Fibroblast of skin of abdomen (primary cell): ENCODE data around the gene ARL8A.
A peak's percentile ranks its signal among the peaks of the same experiment; 100 is the strongest.

Source experiments
- DNase-seq: peaks from one replicate; pipeline ENCODE4 v3.0.0-alpha.2; 2013

The ARL8A gene

DNA sequence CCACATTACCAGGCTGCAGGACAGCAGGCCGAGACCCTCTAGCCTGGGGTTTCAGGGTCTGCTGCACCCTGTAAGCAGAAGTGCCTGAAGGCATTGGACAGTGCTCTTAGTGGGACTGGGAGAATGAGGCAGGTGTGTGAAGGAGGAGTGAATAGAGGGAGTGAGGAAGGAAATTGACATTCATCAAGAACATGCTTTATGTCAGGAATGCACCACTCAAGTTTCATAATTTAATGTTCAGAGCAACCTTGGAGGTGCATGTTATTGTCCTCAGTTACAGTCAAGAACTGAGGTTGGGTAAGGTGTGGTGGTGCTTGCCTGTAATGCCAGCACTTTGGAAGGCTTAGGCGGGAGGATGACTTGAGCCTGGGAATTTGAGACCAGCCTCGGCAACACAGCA lies 33.6 kb downstream of the ARL8A start:
- no peak for DNase-seq

DNA sequence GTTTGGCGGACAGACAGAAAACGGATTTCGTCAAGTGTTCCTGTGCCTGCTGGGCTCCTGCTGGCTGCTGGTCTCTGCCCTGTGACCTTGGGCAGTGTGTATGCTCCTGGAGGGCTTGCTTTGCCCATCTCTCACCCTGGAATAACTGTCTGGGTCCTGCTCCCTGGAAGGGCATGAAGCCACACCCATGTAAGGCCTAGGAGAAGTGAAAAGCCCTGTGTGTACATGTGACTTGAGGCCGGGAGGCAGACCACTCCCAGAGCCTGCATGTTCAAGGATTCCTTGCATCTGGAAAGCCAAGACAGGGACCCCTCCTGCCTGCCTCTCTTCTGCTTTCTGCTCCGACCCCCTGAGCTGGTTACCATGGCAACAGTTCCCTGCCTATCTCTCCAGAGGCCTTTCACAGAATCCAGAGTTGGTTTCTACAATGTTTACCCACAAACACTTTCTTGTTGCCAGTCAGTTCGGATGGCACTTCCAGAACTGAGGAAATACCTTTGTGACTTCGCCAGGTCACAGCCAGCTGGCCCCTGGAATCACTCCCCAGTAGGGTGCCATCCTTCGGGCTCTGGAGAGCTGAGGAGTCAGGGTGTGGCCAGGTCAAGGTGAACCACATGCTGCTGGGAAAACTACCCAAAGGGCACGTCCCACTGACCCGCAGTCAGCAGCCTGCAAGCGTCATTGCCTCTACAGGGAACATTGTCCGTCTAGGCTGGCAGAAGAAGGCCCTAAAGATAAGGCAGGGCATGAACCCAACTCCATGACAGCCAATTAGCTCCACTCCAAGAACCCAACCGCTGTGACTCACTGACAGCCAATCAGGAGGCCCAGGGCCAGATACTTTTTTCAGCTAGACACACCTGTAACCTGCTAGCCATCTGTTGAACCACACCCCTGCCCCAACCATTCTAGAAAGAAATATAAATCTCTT lies 36.5 kb downstream of the ARL8A start:
- DNase-seq = no peak

DNA sequence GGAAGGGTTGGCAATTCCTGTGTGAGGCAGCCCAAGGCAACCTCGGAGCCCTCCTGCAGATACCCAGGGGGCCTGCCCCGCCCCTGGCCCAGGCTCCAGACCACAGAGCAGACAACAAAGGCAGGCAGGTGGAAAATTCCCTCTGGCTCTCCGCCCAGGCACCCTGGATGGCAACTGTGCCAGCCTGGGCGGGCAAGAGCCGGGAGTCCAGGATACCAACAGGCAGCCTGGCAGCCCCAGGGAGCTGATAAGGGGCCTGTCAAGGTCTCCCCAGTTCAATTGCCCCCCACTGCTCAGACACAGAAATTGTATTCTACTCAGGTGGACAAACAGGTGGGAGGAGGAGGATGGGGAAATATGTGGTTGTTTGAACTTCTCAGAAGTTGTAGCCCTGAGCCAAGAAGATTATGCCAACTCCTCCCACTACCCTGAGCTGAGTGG lies 37.2 kb downstream of the ARL8A start:
- no peak for DNase-seq

DNA sequence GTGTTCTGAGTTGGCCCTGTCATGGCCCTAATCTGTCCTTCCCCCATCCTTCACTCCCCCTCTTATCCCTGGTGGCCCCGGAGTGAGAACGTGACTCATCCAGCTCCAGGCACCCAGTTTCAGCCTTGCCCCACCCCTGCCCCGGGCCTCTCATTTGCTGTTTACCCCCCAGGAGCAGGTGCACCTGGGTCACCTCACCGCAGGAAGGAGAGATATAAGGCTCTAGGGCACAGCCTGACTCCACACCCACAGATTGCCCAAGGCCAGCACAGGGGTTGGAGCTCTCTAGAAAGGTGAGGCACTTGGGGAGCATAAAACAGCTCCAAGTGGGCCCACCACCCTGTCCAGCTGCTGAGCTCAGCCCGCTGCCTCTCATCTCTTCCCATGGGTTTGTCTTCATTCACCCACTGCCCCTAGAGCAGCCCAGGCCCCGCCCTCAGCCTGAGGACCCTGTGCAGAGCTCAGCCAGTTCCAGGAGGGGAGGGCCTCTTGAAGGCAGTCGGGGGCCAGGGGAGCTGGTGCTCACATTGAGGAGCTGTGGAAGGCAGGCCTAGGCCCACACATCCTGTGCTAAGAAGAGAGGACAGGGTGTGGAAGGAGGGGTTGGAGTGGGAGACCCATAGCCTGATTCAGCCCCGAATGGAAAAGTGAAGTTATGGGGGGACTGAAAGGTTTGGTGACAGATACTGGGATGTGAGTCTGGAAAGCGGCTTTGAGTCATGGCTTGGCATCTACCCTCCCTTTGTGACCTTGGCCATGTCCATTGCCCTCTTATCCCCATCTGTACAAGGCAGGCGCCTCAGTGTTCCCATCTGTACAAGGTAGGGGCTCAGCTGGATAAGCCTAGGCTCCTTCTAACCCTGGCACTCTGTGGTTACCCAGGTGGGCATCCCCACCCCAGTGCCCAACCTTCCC lies 37.9 kb downstream of the ARL8A start:
- no peak for DNase-seq

DNA sequence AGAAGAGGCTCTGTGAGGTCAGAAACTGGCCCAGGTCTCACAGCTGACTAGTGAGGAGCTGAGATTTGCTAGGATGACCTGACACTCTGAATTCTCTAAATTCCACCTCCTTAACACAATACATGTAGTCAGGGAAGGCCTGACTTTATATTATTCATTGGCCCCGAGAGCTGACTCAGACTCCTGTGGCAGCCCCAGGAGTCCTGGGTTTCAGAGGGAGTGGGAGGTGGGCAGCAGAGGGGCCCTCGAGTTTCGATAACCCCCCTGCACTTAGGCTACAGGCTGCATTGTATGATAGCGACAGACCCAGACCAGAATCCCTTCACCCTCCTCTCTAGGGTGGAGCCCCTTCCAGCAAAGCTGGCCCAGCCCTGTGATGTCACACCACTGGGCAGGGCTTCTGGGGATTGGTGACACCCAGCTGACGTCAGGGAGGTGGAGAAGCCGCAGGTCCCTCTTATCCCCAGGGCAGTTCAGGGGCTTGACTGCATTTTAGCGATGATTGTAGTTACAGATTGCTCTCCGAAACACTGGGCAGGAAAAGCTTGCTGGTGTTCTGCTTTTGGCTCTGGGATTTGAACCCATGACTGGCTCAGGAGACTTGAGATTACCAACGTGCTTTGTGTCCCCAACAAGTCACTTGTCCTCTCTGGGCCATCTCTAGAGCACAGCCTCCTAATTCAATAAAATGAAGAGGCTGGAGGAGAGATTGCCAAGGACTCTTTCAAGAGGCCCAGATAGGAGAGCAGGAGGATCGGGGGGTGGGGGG lies 38.8 kb downstream of the ARL8A start:
- peak; percentile 42 for DNase-seq

DNA sequence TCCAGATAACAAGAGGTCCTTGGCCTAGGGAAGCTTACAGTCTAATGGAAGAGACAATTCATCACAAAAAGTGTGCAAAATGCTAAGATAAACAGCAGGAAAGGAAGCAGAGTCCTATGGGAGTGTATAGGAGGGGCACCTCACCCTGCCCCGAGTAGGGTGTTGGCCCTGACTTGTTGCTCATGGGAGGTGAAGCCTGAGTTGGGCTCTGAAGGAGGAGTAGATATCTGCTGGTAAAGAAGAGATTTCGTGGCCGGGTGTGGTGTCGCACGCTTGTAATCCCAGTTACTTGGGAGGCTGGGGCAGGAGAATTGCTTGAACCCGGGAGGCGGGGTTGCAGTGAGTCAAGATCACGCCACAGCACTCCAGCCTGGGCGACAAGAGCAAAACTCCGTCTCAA lies 40.5 kb downstream of the ARL8A start:
- no peak for DNase-seq

DNA sequence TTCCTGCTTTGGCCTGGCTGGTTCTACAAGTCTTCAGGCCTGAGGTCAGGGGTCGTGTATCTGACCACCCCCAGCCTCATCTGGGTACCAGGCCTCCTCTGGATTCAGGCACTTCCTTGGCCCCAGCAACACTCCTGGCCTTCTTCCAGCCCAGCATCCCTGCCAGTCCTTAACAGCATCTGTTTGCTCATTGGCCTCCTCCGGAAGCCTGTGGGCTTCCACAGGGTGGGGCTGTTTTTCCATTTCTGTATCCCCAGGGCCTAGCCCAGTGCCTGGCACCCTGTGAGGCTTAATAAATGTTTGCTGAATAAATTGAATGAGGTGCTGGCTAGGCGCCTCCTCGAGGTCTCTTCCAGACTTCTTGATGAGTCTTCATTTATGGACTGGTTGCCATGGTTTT lies 43.4 kb downstream of the ARL8A start:
- no peak for DNase-seq

DNA sequence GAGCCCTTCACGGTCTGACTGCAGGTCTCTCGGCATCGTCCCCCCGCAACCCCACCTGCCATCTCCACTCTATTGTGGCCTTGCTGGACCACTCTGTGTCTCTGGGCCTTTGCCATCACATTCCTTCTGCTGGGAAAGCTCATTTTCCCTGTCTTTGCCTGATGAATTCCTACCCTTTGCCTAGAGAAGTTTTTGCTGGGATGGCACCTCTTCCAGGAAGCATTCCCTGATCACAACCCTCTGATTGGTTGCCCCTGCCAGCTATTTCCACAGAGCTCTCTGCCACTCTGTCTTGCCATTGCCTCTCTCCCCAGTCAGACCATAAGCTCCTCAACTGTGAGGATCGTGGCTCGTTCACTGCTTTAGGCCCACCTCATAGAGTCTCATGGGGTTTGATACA lies 50.7 kb downstream of the ARL8A start:
- no peak for DNase-seq

DNA sequence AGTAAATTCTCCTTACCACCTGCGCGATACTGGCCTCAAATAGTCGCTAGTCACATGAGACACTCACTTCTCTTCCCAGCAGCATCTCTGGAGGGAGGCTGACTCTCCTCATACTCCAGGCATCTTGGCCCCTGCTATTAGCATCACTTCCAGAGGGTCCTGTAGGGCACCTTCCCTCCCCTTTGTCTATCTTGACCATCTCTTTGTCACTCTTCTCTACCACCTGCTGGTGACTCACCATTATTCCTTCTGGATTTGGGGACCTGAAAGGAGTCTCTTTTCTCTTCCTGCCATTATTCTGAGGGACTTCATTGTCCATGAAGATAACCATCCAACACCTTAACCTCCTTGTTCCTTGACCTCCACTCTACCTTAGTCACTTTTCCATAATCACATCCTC lies 53.5 kb downstream of the ARL8A start:
- DNase-seq = no peak

DNA sequence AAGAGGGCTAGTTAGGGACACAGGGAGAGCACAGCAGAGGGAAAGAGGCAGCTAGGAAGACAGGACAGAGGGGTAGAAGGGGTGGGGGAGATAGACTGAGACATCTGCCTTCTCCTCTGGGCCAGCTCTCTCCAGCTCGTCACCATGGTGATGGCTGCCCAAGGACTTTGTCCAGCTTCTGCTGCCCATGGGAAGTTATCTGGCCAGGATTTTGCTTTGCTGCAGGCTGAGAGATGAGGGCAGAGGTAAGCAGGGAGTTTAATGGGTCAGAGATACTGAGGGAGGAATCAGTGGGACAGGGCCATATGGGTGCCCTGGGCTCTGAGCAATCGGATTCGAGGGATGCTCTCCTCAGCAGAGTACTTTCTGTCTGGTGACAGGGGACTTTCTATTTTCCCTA lies 56.3 kb downstream of the ARL8A start:
- no peak for DNase-seq

DNA sequence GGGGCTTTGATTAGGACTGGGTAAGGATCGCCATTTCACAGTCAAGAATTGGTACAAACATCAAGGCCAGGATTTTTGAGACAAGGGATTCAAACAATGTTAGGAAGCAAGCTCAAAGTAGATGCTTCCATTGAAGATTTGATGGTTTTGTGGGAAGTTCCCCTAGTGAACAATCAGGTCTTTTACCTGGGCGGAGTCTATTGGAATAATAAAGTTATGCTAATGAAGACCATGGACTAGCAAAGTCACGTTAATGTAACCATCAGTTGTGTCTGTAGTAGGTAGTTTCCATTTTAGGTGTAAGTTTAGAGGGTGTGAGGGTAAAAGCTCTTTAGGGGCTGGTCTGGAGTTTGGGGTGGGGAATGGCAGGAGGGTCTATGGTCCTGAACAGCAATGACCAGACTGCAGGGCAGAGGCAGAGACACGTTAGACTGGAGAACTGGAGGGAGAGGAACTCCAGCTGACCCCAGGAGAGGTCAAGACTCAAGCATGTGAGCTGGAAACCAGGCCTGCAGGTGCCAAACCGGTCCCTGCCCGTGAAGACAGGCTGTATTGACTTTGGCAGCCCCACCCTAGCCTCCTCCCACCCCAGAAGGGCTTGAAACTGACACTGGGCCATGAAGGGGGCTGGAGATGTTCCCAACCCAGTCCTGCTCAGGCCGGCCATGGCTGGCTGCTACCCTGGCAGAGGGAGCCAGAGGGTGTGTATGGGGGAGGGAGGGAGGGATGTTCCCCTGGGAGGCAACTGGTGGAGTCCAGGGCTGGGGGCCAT lies 57.8 kb downstream of the ARL8A start:
- DNase-seq = no peak

DNA sequence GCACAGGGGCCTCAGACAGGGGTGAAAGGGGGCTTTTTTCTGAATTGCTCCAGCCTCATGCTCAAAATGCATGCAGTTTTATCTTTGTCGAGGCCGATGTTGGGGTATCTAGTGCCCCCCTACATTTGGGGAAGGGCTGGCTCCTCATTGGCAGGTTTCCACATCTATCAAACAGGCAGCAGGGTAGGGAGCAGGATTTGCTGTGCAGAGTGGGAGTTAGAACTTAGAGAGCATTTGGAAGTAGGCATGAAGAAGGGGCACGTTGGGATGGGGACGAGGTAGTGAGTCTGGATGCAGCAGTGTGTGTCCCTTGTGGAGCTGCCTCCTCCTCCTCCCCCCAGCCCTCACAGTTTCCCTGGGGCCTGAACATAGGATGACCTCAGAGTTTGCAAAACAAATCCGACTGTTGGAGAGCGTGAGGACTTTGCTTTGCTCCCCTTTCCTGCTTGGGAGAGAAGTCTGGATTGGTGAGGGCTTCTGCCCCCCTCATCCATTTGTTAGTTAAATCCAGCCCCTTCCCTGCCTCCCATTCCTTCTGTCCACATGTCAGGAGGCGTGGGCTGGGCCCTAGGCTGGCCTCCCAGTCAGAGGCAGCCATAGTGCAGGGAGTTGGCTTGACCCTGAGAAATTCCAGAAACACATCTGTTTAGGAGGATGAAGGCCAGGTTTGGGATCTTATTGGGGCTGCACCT lies 58.7 kb downstream of the ARL8A start:
- no peak for DNase-seq

DNA sequence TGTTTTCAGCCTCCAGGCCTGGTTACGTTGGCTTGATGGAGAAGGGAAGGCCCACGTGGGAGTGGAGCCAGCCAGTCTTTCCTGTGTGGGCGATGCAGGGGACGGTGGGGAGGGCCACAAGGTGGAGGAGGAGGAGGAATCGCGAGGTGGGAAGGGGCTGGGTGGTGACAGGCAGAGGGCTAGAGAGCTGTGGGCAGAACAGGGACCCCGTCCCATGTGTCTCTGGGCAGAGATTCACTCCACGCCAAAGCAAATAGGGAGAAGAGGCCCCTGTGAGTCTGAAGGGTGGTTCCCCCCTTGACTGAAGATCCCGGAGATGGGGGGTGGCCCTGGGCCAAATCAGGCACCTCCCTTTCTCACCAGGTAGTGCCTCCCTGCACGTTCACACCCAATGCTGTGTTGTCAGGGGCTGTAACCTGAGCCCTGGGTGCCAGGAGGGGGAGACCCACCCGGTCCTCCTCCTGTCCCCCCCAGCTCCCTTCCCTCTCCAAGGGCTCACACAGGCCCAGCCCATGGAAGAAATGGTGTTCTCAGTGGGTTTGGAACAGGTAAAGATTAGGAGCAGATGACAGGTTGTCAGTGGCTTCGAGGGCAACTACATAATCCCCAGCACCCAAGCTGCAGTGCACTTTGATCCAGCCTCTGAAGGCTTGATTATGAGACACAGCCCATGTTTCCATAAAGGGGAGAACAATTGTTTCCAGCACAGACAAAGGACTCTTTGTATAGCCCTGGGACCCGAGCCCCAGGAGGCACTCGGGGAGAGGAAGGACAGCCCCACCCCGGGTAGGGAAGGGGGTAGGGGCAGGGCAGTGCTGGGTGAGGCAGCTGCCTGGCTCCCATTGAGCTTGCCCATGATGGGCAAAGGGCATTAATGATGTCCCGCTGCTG lies 59.5 kb downstream of the ARL8A start:
- DNase-seq = no peak
